Endothelial cell of umbilical vein (primary cell): ENCODE measurements around the gene ZNF888. TPM values are rescaled to one million over a fixed set of nuclear protein-coding genes. Genes with fewer than 3 reads are reported as not detected.

ENCODE experiments used
- BruUV-seq: library from RNA; stranded (reverse); fragments of 400-500 nt; replicated peaks from 2 replicates; lab custom pipeline; 2021; lab: Mats Ljungman, UMichigan
- CTCF ChIA-PET: fragments of 300-600, 350-600 bp; sonication (Branson Sonifier 250); formaldehyde crosslinking; loops from one replicate; lab custom pipeline; 2021; ENCODE audit warnings: antibody characterized with exemption, inconsistent platforms; lab: Charles Lee
- POLR2A ChIA-PET: fragments of 300-600, 350-600 bp; sonication (Branson Sonifier 250); formaldehyde crosslinking; loops from one replicate; lab custom pipeline; 2021; ENCODE audit warnings: antibody characterized with exemption, inconsistent platforms; lab: Charles Lee
- DNase-seq: peaks from one replicate; pipeline ENCODE4 v3.0.0-alpha.2; 2011; ENCODE audit warnings: low read depth, low spot score
- FAIRE-seq: peaks from 2 replicates; lab custom pipeline; 2011; peaks lifted over from hg19 to GRCh38; lab: Jason Lieb, UNC
- H2AFZ ChIP-seq: 2 replicates; pipeline ENCODE4 v1.6.0; 2012; ENCODE audit warnings: low read depth, low read length, control low read depth, inconsistent platforms
- H3K27ac ChIP-seq: 2 replicates; pipeline ENCODE4 v1.5.1; 2011; ENCODE audit warnings: low read depth, mild to moderate bottlenecking, control low read depth, low read length, moderate library complexity; ENCODE audit not compliant: insufficient read depth
- H3K27me3 ChIP-seq, 2 experiments: 2 replicates each; pipeline versions ENCODE4 v1.6.0 to v1.6.1; 2011; ENCODE audit warnings: low read length in 2 of 2, mixed read lengths in 1 of 2; ENCODE audit not compliant: control insufficient read depth in 2 of 2, insufficient read depth in 2 of 2
- H3K36me3 ChIP-seq, 2 experiments: 2 replicates in 1 of 2; 3 replicates in 1 of 2; pipeline ENCODE4 v1.5.1; 2011; ENCODE audit warnings: low read length in 2 of 2, mild to moderate bottlenecking in 1 of 2, moderate library complexity in 1 of 2; ENCODE audit not compliant: control insufficient read depth in 2 of 2, insufficient read depth in 2 of 2; ENCODE audit errors: extremely low read depth in 1 of 2
- H3K4me1 ChIP-seq: 3 replicates; pipeline ENCODE4 v1.5.1; 2011; ENCODE audit warnings: mild to moderate bottlenecking, low read length; ENCODE audit not compliant: control insufficient read depth, insufficient read depth; ENCODE audit errors: extremely low read depth
- H3K4me2 ChIP-seq: 2 replicates; pipeline ENCODE4 v1.6.1; 2011; ENCODE audit warnings: low read length, control low read depth, mixed read lengths; ENCODE audit not compliant: insufficient read depth
- H3K4me3 ChIP-seq, 3 experiments: fragments of 200-600 bp in 1 of 3; sonication (generic), shearing (Covaris generic) in 1 of 3; replicated peaks in 1 of 3; 2 replicates each; pipeline ENCODE4 v1.5.1; 2011 to 2016; ENCODE audit warnings: control low read depth in 3 of 3, low read length in 3 of 3, mild to moderate bottlenecking in 2 of 3, inconsistent platforms in 1 of 3, low read depth in 1 of 3, moderate library complexity in 1 of 3; ENCODE audit not compliant: insufficient read depth in 1 of 3
- H3K79me2 ChIP-seq: 2 replicates; pipeline ENCODE4 v1.6.0; 2012; ENCODE audit warnings: low read length, inconsistent platforms; ENCODE audit not compliant: control insufficient read depth, insufficient read depth
- H3K9ac ChIP-seq: replicated peaks from 2 replicates; pipeline ENCODE3; 2011; ENCODE audit warnings: low read length, control low read depth; ENCODE audit not compliant: insufficient read depth; ENCODE audit errors: extremely low read depth
- H3K9me1 ChIP-seq: replicated peaks from 3 replicates; pipeline ENCODE4 v1.6.0; 2011; ENCODE audit warnings: mild to moderate bottlenecking, low read length; ENCODE audit not compliant: control insufficient read depth, insufficient read depth; ENCODE audit errors: extremely low read depth
- H3K9me3 ChIP-seq: replicated peaks from 2 replicates; pipeline ENCODE4 v1.5.1; 2012; ENCODE audit warnings: low read length, inconsistent platforms; ENCODE audit not compliant: control insufficient read depth, insufficient read depth
- H4K20me1 ChIP-seq: replicated peaks from 2 replicates; pipeline ENCODE3; 2011; ENCODE audit warnings: mild to moderate bottlenecking, low read length; ENCODE audit not compliant: control insufficient read depth, insufficient read depth; ENCODE audit errors: extremely low read depth
- CTCF ChIP-seq, 2 donors: IDR thresholded peaks; 1 replicate in 1 of 2; 2 replicates in 1 of 2; pipeline ENCODE4 v1.5.1; 2011; ENCODE audit warnings: low read length in 2 of 2, mild to moderate bottlenecking in 2 of 2, moderate library complexity in 2 of 2, control low read depth in 1 of 2, inconsistent platforms in 1 of 2, low read depth in 1 of 2; ENCODE audit not compliant: insufficient read depth in 1 of 2; ENCODE audit errors: extremely low read depth in 1 of 2
- EZH2 ChIP-seq: IDR thresholded peaks from 2 replicates; pipeline ENCODE4 v1.6.1; 2012; ENCODE audit warnings: borderline replicate concordance, low read depth, mild to moderate bottlenecking, moderate library complexity, low read length, inconsistent platforms; ENCODE audit not compliant: severe bottlenecking
- FOS ChIP-seq: IDR thresholded peaks from 2 replicates; pipeline ENCODE4 v1.6.1; 2011; ENCODE audit warnings: mild to moderate bottlenecking, low read length, moderate library complexity, borderline replicate concordance; ENCODE audit not compliant: insufficient read depth
- GATA2 ChIP-seq: IDR thresholded peaks from 2 replicates; pipeline ENCODE4 v1.7.0; 2011; ENCODE audit warnings: low read depth, mild to moderate bottlenecking, moderate library complexity, mixed read lengths, low read length; ENCODE audit not compliant: insufficient read length, insufficient read depth
- JUN ChIP-seq: IDR thresholded peaks from 2 replicates; pipeline ENCODE4 v1.6.1; 2011; ENCODE audit warnings: borderline replicate concordance, low read depth; ENCODE audit not compliant: insufficient read length, insufficient read depth
- MAX ChIP-seq: IDR thresholded peaks from 2 replicates; pipeline ENCODE4 v1.6.1; 2011; ENCODE audit not compliant: insufficient read depth, insufficient read length
- MYC ChIP-seq: IDR thresholded peaks from one replicate; pipeline ENCODE4 v1.6.1; 2011; ENCODE audit warnings: mild to moderate bottlenecking, low read depth, low read length
- POLR2A ChIP-seq: IDR thresholded peaks from 2 replicates; pipeline ENCODE4 v1.6.1; 2012; ENCODE audit warnings: low read depth, mild to moderate bottlenecking, control low read depth, low read length
- POLR2AphosphoS5 ChIP-seq: IDR thresholded peaks from 2 replicates; pipeline ENCODE4 v1.6.1; 2012; ENCODE audit warnings: low read depth, mild to moderate bottlenecking, control low read depth, low read length, moderate library complexity; ENCODE audit not compliant: insufficient read depth
- dilution Hi-C: fragments of 300-500 bp; cut with MboI; formaldehyde crosslinking; loops from one replicate; pipeline ENCODE4 v1.15.0; 2019; ENCODE audit warnings: low sequenced_read_pairs; ENCODE audit not compliant: extremely low pct_ligation_motif_present
- intact Hi-C: fragments of 100-400 bp; cut with micrococcal nuclease; formaldehyde crosslinking; loops from one replicate; pipeline ENCODE4 v1.10.0; 2022
- polyA plus RNA-seq, 4 experiments: library from polyadenylated mRNA; depleted of rRNA in 3 of 4; stranded (reverse) in 3 of 4; unstranded in 1 of 4; fragments of >200 nt; gene quantifications; 2 replicates each; pipeline versions ENCODE4 v1.2.1 to v1.2.3, GENCODE V29; 2011 to 2012; ENCODE audit warnings: missing spikeins in 1 of 4
- total RNA-seq: library from RNA; stranded (reverse); gene quantifications from 2 replicates; pipeline ENCODE4 v1.2.3, GENCODE V29; 2021

Gene ZNF888
- total and polyA plus RNA-seq, 2 donors (not counting 3 experiments of a cell fraction or from before 2014, with no cell fraction given), result 0.72 to 3.9 TPM

GRCh38 chr19:52959613-52960295 is 36.5 kb upstream of the ZNF888 start:
- Histone ChIP-seq H3K4me1 (peaks cover 4% of the 10 kb centered on the region), H3K9me1 (no peaks in the 10 kb centered on the region), H3K27ac (no peak overlapping the region), H3K36me3 (peaks cover 0 to 3% of the 10 kb centered on the region in 2 experiments), H2AFZ (no peak overlapping the region), H3K4me3 (no peak overlapping the region), H3K79me2 (no peaks in the 10 kb centered on the region), H4K20me1 (no peaks in the 10 kb centered on the region), H3K9me3 (peaks cover 1% of the 10 kb centered on the region), H3K9ac (no peak overlapping the region), H3K27me3 (no peaks in the 10 kb centered on the region), H3K4me2 (no peak overlapping the region)
- POLR2A ChIA-PET, result no interaction called here
- dilution Hi-C loops (no loop called here), intact Hi-C loops (loop anchor here (10.0 kb wide), 1 partner anchor 225 kb away; the partner anchor contains the start of gene ZNF611)
- BruUV-seq, result no TSS peak
- CTCF ChIA-PET, result no interaction called here
- TF ChIP-seq GATA2, result no peak
- no peak for TF ChIP-seq MAX
- TF ChIP-seq EZH2, result no peak
- TF ChIP-seq JUN, result no peak
- DNase-seq (no peak), FAIRE-seq (no peak)

DNA sequence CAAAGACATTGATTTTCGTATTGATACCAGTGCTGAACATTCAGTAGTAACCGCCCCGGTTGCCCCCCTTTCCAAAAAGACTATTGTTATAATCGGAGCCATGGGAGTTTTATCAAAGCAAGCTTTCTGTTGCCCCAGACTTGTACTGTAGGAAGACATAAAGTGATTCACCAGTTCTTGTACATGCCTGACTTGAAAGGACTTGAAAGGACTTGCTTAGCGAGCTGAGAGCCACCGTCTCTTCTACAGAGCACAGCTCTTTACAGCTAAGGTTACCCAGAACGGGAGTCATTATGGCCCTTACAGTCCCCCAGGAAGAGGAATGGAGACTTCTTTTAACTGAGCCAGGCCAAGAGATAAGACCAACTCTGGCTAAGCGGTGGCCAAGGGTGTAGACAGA is 34.4 kb upstream of the ZNF888 start:
- CTCF ChIA-PET, result no interaction called here

More for the DNA sequence above, 34.4 kb upstream of the ZNF888 start:
- DNase-seq (no peak), FAIRE-seq (no peak)
- POLR2A ChIA-PET, result no interaction called here
- no peaks in the 10 kb centered on the region for H3K79me2 ChIP-seq
- H2AFZ ChIP-seq, result no peak overlapping the region
- peaks cover 4% of the 10 kb centered on the region for H3K4me1 ChIP-seq
- intact Hi-C loops, result no loop called here
- no peak overlapping the region for H3K4me2 ChIP-seq
- H3K9me3 ChIP-seq, result peaks cover 1% of the 10 kb centered on the region
- dilution Hi-C loops, result no loop called here
- no peak overlapping the region for H3K4me3 ChIP-seq
- no peak overlapping the region for H3K9ac ChIP-seq
- no peaks in the 10 kb centered on the region for H3K9me1 ChIP-seq
- no TSS peak for BruUV-seq
- no peak for TF ChIP-seq GATA2
- TF ChIP-seq MAX, result no peak
- TF ChIP-seq POLR2AphosphoS5, result no peak
- no peak for TF ChIP-seq FOS
- TF ChIP-seq POLR2A, result no peak
- TF ChIP-seq MYC, result no peak
- TF ChIP-seq JUN, result no peak
- no peak for TF ChIP-seq EZH2
- no peak for TF ChIP-seq CTCF (IDR thresholded peaks at IDR 0.05; ENCODE audit: extremely low read depth in 1 of 2, insufficient read depth in 1 of 2, low read depth in 1 of 2, low read length in 2 of 2)
- no peaks in the 10 kb centered on the region for H4K20me1 ChIP-seq
- H3K36me3 ChIP-seq, result peaks cover 0 to 3% of the 10 kb centered on the region in 2 experiments
- no peaks in the 10 kb centered on the region for H3K27me3 ChIP-seq
- no peak overlapping the region for H3K27ac ChIP-seq
